IMR-90 (cell line): ENCODE measurements around the gene SPATA18. TPM values are rescaled to one million over a fixed set of nuclear protein-coding genes. Genes with fewer than 3 reads are reported as not detected.

Source experiments
- ATAC-seq: fragments of 200-7000 bp; cut with Tn5 transposase; 2 replicates; pipeline ENCODE4 v1.9.1; 2020; ENCODE audit warnings: low read depth, mild to moderate bottlenecking, moderate library complexity
- BruUV-seq: library from RNA; stranded (reverse); fragments of 400-500 nt; replicated peaks from 2 replicates; lab custom pipeline; 2021; lab: Mats Ljungman, UMichigan
- CTCF ChIA-PET: fragments of 300-600 bp; formaldehyde crosslinking; extraction: SDS; loops from one replicate; lab custom pipeline; 2021; ENCODE audit warnings: antibody characterized with exemption; lab: Yijun Ruan, JAX
- POLR2A ChIA-PET: fragments of 300-600 bp; sonication (Branson Sonifier 250); formaldehyde crosslinking; loops from one replicate; lab custom pipeline; 2022; ENCODE audit warnings: antibody characterized with exemption; ENCODE audit not compliant: unreplicated experiment; lab: Charles Lee
- DNase-seq: peaks from one replicate; pipeline ENCODE4 v3.0.0; 2013
- H2AFZ ChIP-seq: replicated peaks from 2 replicates; pipeline ENCODE3; 2013; ENCODE audit warnings: low read length, mild to moderate bottlenecking; ENCODE audit not compliant: poor library complexity
- H2AK5ac ChIP-seq: 2 replicates; pipeline ENCODE4 v1.6.1; 2013; ENCODE audit warnings: low read depth, low read length, inconsistent platforms
- H2AK9ac ChIP-seq: replicated peaks from 2 replicates; pipeline ENCODE3; 2013; ENCODE audit warnings: mild to moderate bottlenecking, low read depth, low read length, moderate library complexity; ENCODE audit not compliant: poor library complexity
- H2BK120ac ChIP-seq: 2 replicates; pipeline ENCODE4 v1.6.1; 2013; ENCODE audit warnings: low read depth, low read length, inconsistent platforms
- H2BK15ac ChIP-seq: 3 replicates; pipeline ENCODE4 v1.6.1; 2013; ENCODE audit warnings: low read depth, low read length, inconsistent platforms
- H2BK20ac ChIP-seq: 2 replicates; pipeline ENCODE4 v1.6.1; 2013; ENCODE audit warnings: low read depth, mild to moderate bottlenecking, inconsistent platforms, low read length, moderate library complexity
- H2BK5ac ChIP-seq: 2 replicates; pipeline ENCODE4 v1.6.1; 2013; ENCODE audit warnings: mild to moderate bottlenecking, low read depth, low read length, inconsistent platforms; ENCODE audit not compliant: poor library complexity, severe bottlenecking
- H3K14ac ChIP-seq: replicated peaks from 2 replicates; pipeline ENCODE4 v1.6.1; 2013; ENCODE audit warnings: low read depth, low read length, inconsistent platforms
- H3K18ac ChIP-seq: 2 replicates; pipeline ENCODE4 v1.6.1; 2013; ENCODE audit warnings: low read depth, low read length, control low read depth
- H3K23ac ChIP-seq: 2 replicates; pipeline ENCODE4 v1.6.1; 2013; ENCODE audit warnings: low read depth, low read length, inconsistent platforms
- H3K27ac ChIP-seq: 2 replicates; pipeline ENCODE4 v1.5.1; 2013; ENCODE audit warnings: mild to moderate bottlenecking, control low read depth, low read length; ENCODE audit not compliant: insufficient read depth
- H3K27me3 ChIP-seq: 2 replicates; pipeline ENCODE4 v1.6.1; 2013; ENCODE audit warnings: low read length; ENCODE audit not compliant: control insufficient read depth, insufficient read depth
- H3K36me3 ChIP-seq: 2 replicates; pipeline ENCODE4 v1.6.1; 2013; ENCODE audit warnings: low read length, mixed read lengths; ENCODE audit not compliant: control insufficient read depth, insufficient read depth
- H3K4ac ChIP-seq: 2 replicates; pipeline ENCODE4 v1.6.1; 2013; ENCODE audit warnings: low read depth, low read length, inconsistent platforms
- H3K4me1 ChIP-seq: 2 replicates; pipeline ENCODE4 v1.6.1; 2013; ENCODE audit warnings: low read length, mixed read lengths; ENCODE audit not compliant: control insufficient read depth, insufficient read depth
- H3K4me2 ChIP-seq: 2 replicates; pipeline ENCODE4 v1.6.1; 2013; ENCODE audit warnings: low read depth, mild to moderate bottlenecking, control low read depth, low read length, moderate library complexity
- H3K4me3 ChIP-seq: 2 replicates; pipeline ENCODE4 v1.5.1; 2013; ENCODE audit warnings: low read depth, mild to moderate bottlenecking, control low read depth, low read length, moderate library complexity; ENCODE audit not compliant: insufficient read depth
- H3K56ac ChIP-seq: 2 replicates; pipeline ENCODE4 v1.6.1; 2013; ENCODE audit warnings: low read length, inconsistent platforms; ENCODE audit not compliant: insufficient read depth; ENCODE audit errors: extremely low read depth
- H3K79me1 ChIP-seq, 2 experiments: 2 replicates each; pipeline ENCODE4 v1.6.1; 2013; ENCODE audit warnings: low read length in 2 of 2, inconsistent platforms in 1 of 2, low read depth in 1 of 2
- H3K9ac ChIP-seq: 2 replicates; pipeline ENCODE4 v1.6.1; 2013; ENCODE audit warnings: low read depth, low read length, control low read depth
- H3K9me1 ChIP-seq: 2 replicates; pipeline ENCODE4 v1.6.1; 2013; ENCODE audit warnings: low read length, inconsistent platforms; ENCODE audit not compliant: insufficient read depth
- H3K9me3 ChIP-seq: 2 replicates; pipeline ENCODE4 v1.6.1; 2013; ENCODE audit warnings: low read length; ENCODE audit not compliant: control insufficient read depth, insufficient read depth
- H4K20me1 ChIP-seq: 2 replicates; pipeline ENCODE4 v1.6.1; 2013; ENCODE audit warnings: low read length, inconsistent platforms; ENCODE audit not compliant: insufficient read depth
- H4K5ac ChIP-seq: 2 replicates; pipeline ENCODE4 v1.6.1; 2013; ENCODE audit warnings: mild to moderate bottlenecking, low read depth, low read length, control low read depth
- H4K8ac ChIP-seq, 2 experiments: 2 replicates each; pipeline ENCODE4 v1.6.1; 2013; ENCODE audit warnings: low read depth in 2 of 2, low read length in 2 of 2, control low read depth in 1 of 2, inconsistent platforms in 1 of 2
- H4K91ac ChIP-seq: 2 replicates; pipeline ENCODE4 v1.6.1; 2013; ENCODE audit warnings: low read depth, low read length, inconsistent platforms; ENCODE audit not compliant: insufficient read depth
- BHLHE40 ChIP-seq: fragments of 150-350 bp; IDR thresholded peaks from 2 replicates; pipeline ENCODE4 v1.6.1; 2016; ENCODE audit warnings: mild to moderate bottlenecking, low read depth, low read length
- CEBPB ChIP-seq: IDR thresholded peaks from 2 replicates; pipeline ENCODE4 v1.6.1; 2012; ENCODE audit warnings: low read depth, low read length, improper control_type of control experiment
- CHD1 ChIP-seq: IDR thresholded peaks from 2 replicates; pipeline ENCODE4 v1.6.1; 2012; ENCODE audit warnings: low read depth, low read length, improper control_type of control experiment
- CTCF ChIP-seq: conservative IDR thresholded peaks from 2 replicates; pipeline ENCODE4 v1.5.1; 2012; ENCODE audit warnings: mild to moderate bottlenecking, low read depth, low read length, improper control_type of control experiment
- ELK1 ChIP-seq: fragments of 150-350 bp; IDR thresholded peaks from 2 replicates; pipeline ENCODE4 v1.6.1; 2016; ENCODE audit warnings: low read depth, mild to moderate bottlenecking, low read length, moderate library complexity, borderline replicate concordance
- FOS ChIP-seq: fragments of 150-350 bp; IDR thresholded peaks from 2 replicates; pipeline ENCODE4 v1.6.1; 2016; ENCODE audit warnings: low read depth, low read length
- MAFK ChIP-seq: IDR thresholded peaks from 2 replicates; pipeline ENCODE4 v1.6.1; 2012; ENCODE audit warnings: low read depth, low read length, improper control_type of control experiment
- MAZ ChIP-seq: IDR thresholded peaks from 2 replicates; pipeline ENCODE4 v1.6.1; 2012; ENCODE audit warnings: low read depth, mild to moderate bottlenecking, low read length, improper control_type of control experiment, moderate library complexity, borderline replicate concordance
- MXI1 ChIP-seq: IDR thresholded peaks from 2 replicates; pipeline ENCODE4 v1.6.1; 2012; ENCODE audit warnings: low read depth, mild to moderate bottlenecking, low read length, moderate library complexity, borderline replicate concordance
- NFE2L2 ChIP-seq: fragments of 150-350 bp; IDR thresholded peaks from 2 replicates; pipeline ENCODE4 v1.6.1; 2016; ENCODE audit warnings: low read depth, mild to moderate bottlenecking, low read length
- POLR2A ChIP-seq: IDR thresholded peaks from 2 replicates; pipeline ENCODE4 v1.6.1; 2012; ENCODE audit warnings: mild to moderate bottlenecking, low read depth, low read length
- RAD21 ChIP-seq: IDR thresholded peaks from 2 replicates; pipeline ENCODE4 v1.6.1; 2012; ENCODE audit warnings: low read length, improper control_type of control experiment
- RCOR1 ChIP-seq: IDR thresholded peaks from 2 replicates; pipeline ENCODE4 v1.6.1; 2012; ENCODE audit warnings: mild to moderate bottlenecking, low read length, improper control_type of control experiment; ENCODE audit not compliant: insufficient replicate concordance
- RFX5 ChIP-seq: IDR thresholded peaks from 2 replicates; pipeline ENCODE4 v1.8.0; 2012; ENCODE audit warnings: low read depth, mild to moderate bottlenecking, low read length, moderate library complexity
- SMC3 ChIP-seq: fragments of 150-350 bp; IDR thresholded peaks from 2 replicates; pipeline ENCODE4 v1.6.1; 2016; ENCODE audit warnings: low read depth, mild to moderate bottlenecking, antibody characterized with exemption, low read length, moderate library complexity
- WGBS, 2 experiments: methylation state at CpG; one replicate each; pipeline versions ENCODE4 v1.1.5 to v1.1.7; 2013; ENCODE audit warnings: missing lambda C conversion rate in 2 of 2; ENCODE audit not compliant: insufficient read length in 1 of 2; ENCODE audit errors: extremely low coverage in 2 of 2; 5-methylcytosine and 5-hydroxymethylcytosine counted together
- dilution Hi-C: fragments of 300-500 bp; cut with HindIII; formaldehyde crosslinking; loops from one replicate; pipeline ENCODE4 v1.14.3; 2018; ENCODE audit warnings: low sequenced_read_pairs; ENCODE audit not compliant: unreplicated experiment
- in situ Hi-C: fragments of 300-500 bp; cut with MboI; formaldehyde crosslinking; loops from 3 replicates; pipeline ENCODE4 v1.14.3; 2019; ENCODE audit warnings: low sequenced_read_pairs, inconsistent platforms, mixed read lengths
- intact Hi-C: fragments of 100-400 bp; cut with micrococcal nuclease; formaldehyde crosslinking; loops from 2 replicates; pipeline ENCODE4 v1.10.0; 2022
- polyA plus RNA-seq, 3 experiments: library from polyadenylated mRNA; depleted of rRNA; stranded (reverse); fragments of >200 nt; gene quantifications; 2 replicates each; pipeline ENCODE4 v1.2.3, GENCODE V29; 2012; ENCODE audit warnings: low replicate concordance in 1 of 3
- total RNA-seq: library from RNA; depleted of rRNA; stranded (reverse); fragments of >200 nt; gene quantifications from 2 replicates; pipeline ENCODE4 v1.2.3, GENCODE V29; 2012
- TF ChIP-seq, protein P1 (sequence below): fragments of 150-350 bp; IDR thresholded peaks from 2 replicates; pipeline ENCODE4 v1.6.1; 2017; ENCODE audit warnings: mild to moderate bottlenecking, antibody characterized with exemption, low read length, low read depth

The SPATA18 gene
- total and polyA plus RNA-seq, 2 of the 4 experiments (the other 2 are of a cell fraction): 3.0 to 4.7 TPM

DNA sequence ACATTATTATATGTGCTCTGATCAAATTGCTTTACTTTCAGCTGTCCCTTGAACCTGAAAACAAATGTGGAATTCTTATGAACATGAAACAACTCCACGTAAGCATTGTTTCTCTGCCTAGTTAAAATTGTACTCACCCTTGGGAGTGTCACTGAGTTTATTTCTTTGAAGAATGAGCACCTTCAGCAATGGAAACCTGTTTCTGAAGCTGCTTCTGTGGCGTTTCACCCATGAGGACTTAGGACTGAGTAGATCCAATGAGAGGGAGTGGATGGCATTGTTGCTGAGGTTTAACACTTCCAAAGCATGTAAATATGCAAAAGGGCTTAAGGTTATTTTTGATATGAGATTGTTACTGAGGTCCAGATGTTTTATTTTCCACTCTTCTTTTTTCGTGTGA, 34.1 kb upstream of the SPATA18 start:
- Histone ChIP-seq H2AK9ac (no peak overlapping the region), H3K27ac (no peak overlapping the region), H4K20me1 (no peaks in the 10 kb centered on the region), H4K8ac (no peak overlapping the region), H3K79me1 (no peaks in the 10 kb centered on the region), H3K4me1 (peaks cover 2% of the 10 kb centered on the region), H2BK20ac (no peak overlapping the region), H3K56ac (no peak overlapping the region), H3K9ac (no peak overlapping the region), H2AK5ac (no peak overlapping the region), H3K36me3 (peaks cover 4% of the 10 kb centered on the region; the same call in 1 of the 2 replicates), H3K4me3 (no peak overlapping the region), H2BK120ac (no peak overlapping the region), H3K14ac (no peak overlapping the region), H3K18ac (no peak overlapping the region), H3K4me2 (no peak overlapping the region), H3K9me3 (no peaks in the 10 kb centered on the region), H3K27me3 (no peaks in the 10 kb centered on the region), H2BK5ac (no peak overlapping the region), H2AFZ (no peak overlapping the region), H4K5ac (no peak overlapping the region), H3K9me1 (peaks cover 2% of the 10 kb centered on the region; the same call in 1 of the 2 replicates), H3K23ac (no peak overlapping the region), H4K91ac (no peak overlapping the region), H2BK15ac (no peak overlapping the region), H3K4ac (no peak overlapping the region)
- POLR2A ChIA-PET: no interaction called here
- TF ChIP-seq CEBPB (no peak), CTCF (no peak), RAD21 (no peak), SMC3 (no peak), ELK1 (no peak), MXI1 (no peak), FOS (no peak), MAZ (no peak), MAFK (no peak), NFE2L2 (no peak), RFX5 (no peak), CHD1 (no peak), POLR2A (no peak), BHLHE40 (no peak), RCOR1 (no peak)
- TF ChIP-seq, protein P1, sequence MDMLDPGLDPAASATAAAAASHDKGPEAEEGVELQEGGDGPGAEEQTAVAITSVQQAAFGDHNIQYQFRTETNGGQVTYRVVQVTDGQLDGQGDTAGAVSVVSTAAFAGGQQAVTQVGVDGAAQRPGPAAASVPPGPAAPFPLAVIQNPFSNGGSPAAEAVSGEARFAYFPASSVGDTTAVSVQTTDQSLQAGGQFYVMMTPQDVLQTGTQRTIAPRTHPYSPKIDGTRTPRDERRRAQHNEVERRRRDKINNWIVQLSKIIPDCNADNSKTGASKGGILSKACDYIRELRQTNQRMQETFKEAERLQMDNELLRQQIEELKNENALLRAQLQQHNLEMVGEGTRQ: no peak
- no peak for DNase-seq
- CTCF ChIA-PET: no interaction called here
- in situ Hi-C loops: no loop called here
- BruUV-seq: no TSS peak
- intact Hi-C loops: loop anchor here (10.0 kb wide), 1 partner anchor 62 kb away; no protein-coding TSS in a partner anchor
- no CpG with 5 or more reads among the region's 3 CpGs for WGBS, 2 experiments
- ATAC-seq: no peak
- dilution Hi-C loops: no loop called here
